Lower lobe of right lung (tissue), 2 donors: Measurements from ENCODE around the gene PRPF39. TPM values are rescaled to one million over a fixed set of nuclear protein-coding genes. Genes with fewer than 3 reads are reported as not detected.

ENCODE experiments used
- ATAC-seq, 2 donors: fragments of 200-7000 bp; cut with Tn5 transposase; one replicate each; pipeline ENCODE4 v1.9.1; 2020 to 2022; ENCODE audit warnings: mild to moderate bottlenecking in 2 of 2, moderate library complexity in 2 of 2
- DNase-seq: peaks from one replicate; pipeline ENCODE4 v3.0.0-alpha.2; 2020
- H3K27ac ChIP-seq: fragments of 200-600 bp; one replicate; pipeline ENCODE4 v1.8.0; 2022
- H3K27me3 ChIP-seq: fragments of 200-600 bp; one replicate; pipeline ENCODE4 v1.8.0; 2022; ENCODE audit warnings: low read depth
- H3K36me3 ChIP-seq: fragments of 200-600 bp; one replicate; pipeline ENCODE4 v1.8.0; 2022; ENCODE audit warnings: mild to moderate bottlenecking
- H3K4me1 ChIP-seq: fragments of 200-600 bp; one replicate; pipeline ENCODE4 v1.8.0; 2022
- H3K4me3 ChIP-seq: fragments of 200-600 bp; one replicate; pipeline ENCODE4 v1.8.0; 2022; ENCODE audit warnings: mild to moderate bottlenecking
- H3K9me3 ChIP-seq: fragments of 200-600 bp; one replicate; pipeline ENCODE4 v1.8.0; 2022
- intact Hi-C: fragments of 100-400 bp; cut with DNase I; formaldehyde crosslinking; loops from one replicate; pipeline ENCODE4 v1.11.0; 2022
- total RNA-seq: library from RNA; stranded (reverse); fragmentation: NEBNext Ultra II Directional; extraction: Animal tissue kit (Norgen Biotek cat#: 25700); gene quantifications from one replicate; pipeline ENCODE4 v1.2.1, GENCODE V29; 2021
- TF ChIP-seq, protein P1 (sequence below): fragments of 200-600 bp; IDR thresholded peaks from one replicate; pipeline ENCODE4 v1.8.0; 2022; ENCODE audit warnings: antibody characterized with exemption, mild to moderate bottlenecking
- donor health status: DM: no; HTN: yes; CAD: no; lungs with severe emphysema.

Gene PRPF39
- total RNA-seq, 1 donor from 2014 or later: 30.4 TPM

DNA sequence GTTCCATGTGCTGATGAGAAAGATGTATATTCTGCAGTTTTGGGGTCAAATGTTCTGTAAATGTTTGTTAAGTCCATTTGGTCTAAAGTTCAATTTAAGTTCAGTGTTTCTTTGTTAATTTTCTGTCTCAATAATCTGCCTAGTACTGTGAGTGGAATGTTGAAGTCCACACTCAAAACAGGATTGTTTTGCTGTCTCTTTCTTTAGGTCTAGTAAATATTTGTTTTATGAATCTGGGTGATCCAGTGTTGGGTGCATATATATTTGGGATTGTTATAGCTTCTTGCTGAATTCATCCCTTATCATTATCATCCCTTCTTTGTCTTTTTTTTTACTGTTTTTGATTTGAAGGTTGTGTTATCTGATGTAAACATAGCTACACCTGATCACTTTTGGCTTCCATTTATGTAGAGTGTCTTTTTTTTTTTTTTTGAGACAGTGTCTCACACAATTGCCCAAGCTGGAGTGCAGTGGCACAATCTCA, 26.0 kb upstream of the PRPF39 start:
- intact Hi-C loops: no loop called here
- no peaks in the 10 kb centered on the region for H3K4me1 ChIP-seq
- DNase-seq: no peak

DNA sequence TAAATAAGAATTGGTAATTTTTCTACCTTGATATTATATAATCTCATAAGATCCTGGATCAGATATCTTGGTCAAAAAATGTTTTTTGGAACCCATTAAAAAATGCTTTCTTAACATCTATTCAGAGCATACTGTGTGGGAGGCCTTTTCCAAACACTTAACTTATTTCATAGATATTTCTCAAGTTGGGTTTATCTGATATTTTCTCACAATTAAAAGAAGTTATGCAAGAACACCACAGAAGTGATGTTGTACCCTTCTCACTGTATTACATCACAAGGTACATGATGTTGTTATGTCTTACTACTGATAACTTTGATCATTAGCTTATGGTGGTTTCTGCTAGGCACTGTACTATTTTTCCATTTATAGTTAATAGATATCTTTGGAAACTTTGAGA, 23.4 kb upstream of the PRPF39 start:
- TF ChIP-seq, protein P1, sequence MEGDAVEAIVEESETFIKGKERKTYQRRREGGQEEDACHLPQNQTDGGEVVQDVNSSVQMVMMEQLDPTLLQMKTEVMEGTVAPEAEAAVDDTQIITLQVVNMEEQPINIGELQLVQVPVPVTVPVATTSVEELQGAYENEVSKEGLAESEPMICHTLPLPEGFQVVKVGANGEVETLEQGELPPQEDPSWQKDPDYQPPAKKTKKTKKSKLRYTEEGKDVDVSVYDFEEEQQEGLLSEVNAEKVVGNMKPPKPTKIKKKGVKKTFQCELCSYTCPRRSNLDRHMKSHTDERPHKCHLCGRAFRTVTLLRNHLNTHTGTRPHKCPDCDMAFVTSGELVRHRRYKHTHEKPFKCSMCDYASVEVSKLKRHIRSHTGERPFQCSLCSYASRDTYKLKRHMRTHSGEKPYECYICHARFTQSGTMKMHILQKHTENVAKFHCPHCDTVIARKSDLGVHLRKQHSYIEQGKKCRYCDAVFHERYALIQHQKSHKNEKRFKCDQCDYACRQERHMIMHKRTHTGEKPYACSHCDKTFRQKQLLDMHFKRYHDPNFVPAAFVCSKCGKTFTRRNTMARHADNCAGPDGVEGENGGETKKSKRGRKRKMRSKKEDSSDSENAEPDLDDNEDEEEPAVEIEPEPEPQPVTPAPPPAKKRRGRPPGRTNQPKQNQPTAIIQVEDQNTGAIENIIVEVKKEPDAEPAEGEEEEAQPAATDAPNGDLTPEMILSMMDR: no peak
- Histone ChIP-seq H3K27ac (no peak overlapping the region), H3K9me3 (no peaks in the 10 kb centered on the region), H3K27me3 (no peaks in the 10 kb centered on the region), H3K4me1 (no peaks in the 10 kb centered on the region), H3K4me3 (no peak overlapping the region), H3K36me3 (peaks cover under 1% of the 10 kb centered on the region)
- ATAC-seq (no peak), DNase-seq (no peak)
- intact Hi-C loops: no loop called here

More for the DNA sequence above, 26.0 kb upstream of the PRPF39 start:
- H3K27me3 ChIP-seq: no peaks in the 10 kb centered on the region
- TF ChIP-seq, protein P1: no peak
- peaks cover 24% of the 10 kb centered on the region for H3K36me3 ChIP-seq
- H3K9me3 ChIP-seq: no peaks in the 10 kb centered on the region
- no peak for ATAC-seq
- H3K27ac ChIP-seq: no peak overlapping the region
- no peak overlapping the region for H3K4me3 ChIP-seq

DNA sequence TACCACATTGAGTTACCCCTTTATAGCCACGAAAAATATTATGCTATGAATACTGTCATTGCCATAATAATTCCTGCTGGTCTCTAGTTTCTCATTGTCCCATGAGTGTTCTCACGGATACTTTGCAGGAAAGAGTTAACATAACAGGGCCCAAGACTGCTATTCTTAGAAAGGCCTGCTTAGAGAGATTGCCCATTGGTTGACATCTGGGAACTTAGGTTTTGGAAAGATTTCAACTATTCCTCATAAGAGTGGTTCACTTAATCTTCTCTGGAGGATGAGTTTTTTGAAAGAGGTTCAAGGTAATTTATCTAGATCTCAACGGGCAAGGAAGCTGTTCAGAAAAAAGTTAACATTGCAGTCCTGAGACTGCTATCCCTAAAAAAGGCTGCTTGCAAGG, 18.4 kb upstream of the PRPF39 start:
- no peaks in the 10 kb centered on the region for H3K4me1 ChIP-seq
- peaks cover 2% of the 10 kb centered on the region for H3K36me3 ChIP-seq
- no peak for DNase-seq
- H3K9me3 ChIP-seq: no peaks in the 10 kb centered on the region
- H3K27ac ChIP-seq: no peak overlapping the region
- H3K4me3 ChIP-seq: no peak overlapping the region
- no peak for ATAC-seq
- no peaks in the 10 kb centered on the region for H3K27me3 ChIP-seq
- intact Hi-C loops: no loop called here
- TF ChIP-seq, protein P1: no peak

DNA sequence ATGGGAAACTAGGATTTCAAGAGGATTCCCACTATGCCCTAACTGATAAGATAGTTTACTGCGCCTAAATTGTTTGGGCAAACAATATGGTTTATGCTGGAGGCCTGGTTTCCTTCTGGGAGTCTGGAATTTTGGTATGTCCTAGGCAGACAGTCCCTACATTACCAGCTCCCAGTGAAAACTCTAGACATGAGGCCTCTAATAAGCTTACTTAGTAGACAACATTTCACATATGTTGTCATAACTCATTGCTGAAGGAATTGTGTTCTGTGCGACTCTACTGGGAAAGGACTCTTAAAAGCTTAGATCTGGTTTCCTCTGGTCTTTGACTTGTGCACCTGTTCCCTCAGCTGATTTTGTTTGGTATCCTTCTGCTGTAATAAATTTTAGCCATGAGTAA, 18.0 kb upstream of the PRPF39 start:
- Histone ChIP-seq H3K36me3 (peaks cover 2% of the 10 kb centered on the region), H3K4me1 (no peaks in the 10 kb centered on the region), H3K9me3 (no peaks in the 10 kb centered on the region), H3K27me3 (no peaks in the 10 kb centered on the region), H3K4me3 (no peak overlapping the region), H3K27ac (no peak overlapping the region)
- TF ChIP-seq, protein P1: no peak
- ATAC-seq (no peak), DNase-seq (no peak)
- intact Hi-C loops: no loop called here

DNA sequence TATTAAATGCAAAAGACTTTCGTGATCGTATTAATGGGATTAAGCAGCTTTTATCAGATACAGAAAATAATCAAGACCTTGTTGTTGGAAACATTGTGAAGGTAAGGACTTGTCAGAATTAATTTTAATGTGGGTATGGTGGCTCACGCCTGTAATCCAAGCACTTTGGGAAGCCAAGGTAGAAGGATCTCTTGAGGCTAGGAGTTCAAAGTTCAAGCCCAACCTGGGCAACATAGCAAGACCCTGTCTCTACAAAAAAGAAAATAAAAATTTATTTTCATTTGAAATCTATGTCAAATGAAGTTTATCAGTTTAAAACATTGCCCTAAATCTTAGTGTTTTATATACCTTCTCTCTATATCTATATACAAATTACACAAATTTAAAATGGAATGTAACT, 17.2 kb upstream of the PRPF39 start:
- intact Hi-C loops: no loop called here
- no peaks in the 10 kb centered on the region for H3K27me3 ChIP-seq
- H3K27ac ChIP-seq: no peak overlapping the region
- ATAC-seq (no peak), DNase-seq (no peak)
- no peaks in the 10 kb centered on the region for H3K9me3 ChIP-seq
- TF ChIP-seq, protein P1: no peak
- no peak overlapping the region for H3K4me3 ChIP-seq
- peaks cover 2% of the 10 kb centered on the region for H3K36me3 ChIP-seq
- H3K4me1 ChIP-seq: no peaks in the 10 kb centered on the region

DNA sequence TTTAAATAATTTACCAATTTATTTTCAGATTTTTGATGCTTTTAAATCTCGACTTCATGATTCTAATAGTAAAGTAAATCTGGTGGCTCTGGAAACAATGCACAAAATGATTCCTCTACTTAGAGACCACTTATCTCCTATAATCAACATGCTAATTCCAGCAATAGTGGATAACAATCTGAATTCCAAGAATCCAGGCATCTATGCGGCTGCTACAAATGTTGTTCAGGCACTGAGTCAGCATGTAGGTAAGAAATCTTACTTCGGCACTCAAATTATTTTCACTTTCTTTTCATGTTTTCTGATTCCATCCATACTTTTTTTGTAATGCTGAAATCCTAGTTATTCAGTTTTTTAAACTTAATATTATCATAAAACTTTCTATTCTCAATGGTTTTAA, 15.5 kb upstream of the PRPF39 start:
- intact Hi-C loops: no loop called here
- H3K4me1 ChIP-seq: no peaks in the 10 kb centered on the region
- no peaks in the 10 kb centered on the region for H3K27me3 ChIP-seq
- no peak for DNase-seq
- peaks cover 5% of the 10 kb centered on the region for H3K36me3 ChIP-seq
- no peak for ATAC-seq
- TF ChIP-seq, protein P1: no peak
- no peak overlapping the region for H3K4me3 ChIP-seq
- H3K27ac ChIP-seq: no peak overlapping the region
- H3K9me3 ChIP-seq: no peaks in the 10 kb centered on the region
